Neural progenitor cell (in vitro differentiated cells): ENCODE data around the gene LRRC45.

Experiments used
- EZH2 ChIP-seq: fragments of 200-600 bp; sonication (generic); IDR thresholded peaks from 2 replicates; pipeline ENCODE4 v1.6.1; 2017; ENCODE audit warnings: antibody characterized with exemption, mild to moderate bottlenecking, moderate library complexity
- EZH2phosphoT487 ChIP-seq: fragments of 200-600 bp; sonication (generic); IDR thresholded peaks from 2 replicates; pipeline ENCODE4 v1.6.1; 2017; ENCODE audit warnings: antibody characterized with exemption
- TF ChIP-seq, protein P1 (sequence below): fragments of 200-600 bp; sonication (generic); IDR thresholded peaks from 2 replicates; pipeline ENCODE4 v1.5.1; 2017; ENCODE audit warnings: antibody characterized with exemption, mild to moderate bottlenecking

DNA sequence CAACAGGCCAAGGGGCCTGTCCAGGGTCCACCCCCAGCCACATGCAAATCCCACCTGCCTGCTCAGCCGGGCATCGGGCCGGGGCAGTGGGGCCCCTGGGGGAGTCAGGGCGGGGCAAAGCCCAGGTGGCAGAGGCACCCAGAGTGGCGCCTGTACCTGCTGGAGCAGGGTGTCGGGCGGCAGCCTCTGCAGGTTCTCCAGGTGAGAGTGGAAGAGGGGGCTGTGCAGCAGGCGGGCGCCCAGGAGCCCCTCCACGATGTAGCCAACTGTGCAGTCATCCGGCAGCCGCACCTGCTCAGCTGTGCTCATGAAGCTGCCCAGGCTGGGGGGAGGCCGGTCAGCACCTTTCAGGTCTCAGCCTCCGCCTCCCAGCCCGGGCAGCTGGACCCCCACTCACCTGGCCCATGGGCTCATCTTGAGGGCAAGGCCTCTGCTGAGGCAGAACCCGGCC lies 26.4 kb downstream of the LRRC45 start:
- TF ChIP-seq, protein P1, sequence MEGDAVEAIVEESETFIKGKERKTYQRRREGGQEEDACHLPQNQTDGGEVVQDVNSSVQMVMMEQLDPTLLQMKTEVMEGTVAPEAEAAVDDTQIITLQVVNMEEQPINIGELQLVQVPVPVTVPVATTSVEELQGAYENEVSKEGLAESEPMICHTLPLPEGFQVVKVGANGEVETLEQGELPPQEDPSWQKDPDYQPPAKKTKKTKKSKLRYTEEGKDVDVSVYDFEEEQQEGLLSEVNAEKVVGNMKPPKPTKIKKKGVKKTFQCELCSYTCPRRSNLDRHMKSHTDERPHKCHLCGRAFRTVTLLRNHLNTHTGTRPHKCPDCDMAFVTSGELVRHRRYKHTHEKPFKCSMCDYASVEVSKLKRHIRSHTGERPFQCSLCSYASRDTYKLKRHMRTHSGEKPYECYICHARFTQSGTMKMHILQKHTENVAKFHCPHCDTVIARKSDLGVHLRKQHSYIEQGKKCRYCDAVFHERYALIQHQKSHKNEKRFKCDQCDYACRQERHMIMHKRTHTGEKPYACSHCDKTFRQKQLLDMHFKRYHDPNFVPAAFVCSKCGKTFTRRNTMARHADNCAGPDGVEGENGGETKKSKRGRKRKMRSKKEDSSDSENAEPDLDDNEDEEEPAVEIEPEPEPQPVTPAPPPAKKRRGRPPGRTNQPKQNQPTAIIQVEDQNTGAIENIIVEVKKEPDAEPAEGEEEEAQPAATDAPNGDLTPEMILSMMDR, result no peak
- TF ChIP-seq EZH2 (no peak), EZH2phosphoT487 (no peak)
